Breast epithelium (tissue), 4 donors: Measurements from ENCODE around the gene EPN2. TPM values are rescaled to one million over a fixed set of nuclear protein-coding genes. Genes with fewer than 3 reads are reported as not detected.

ENCODE experiments used
- DNase-seq, 2 donors: peaks; one replicate each; pipeline ENCODE4 v3.0.0-alpha.2; 2019; ENCODE audit warnings: low spot score in 2 of 2
- H3K27ac ChIP-seq, 2 donors: fragments of 200-600 bp; sonication (generic) in 1 of 2; one replicate each; pipeline ENCODE4 v1.5.1; 2016 to 2019; ENCODE audit warnings: mild to moderate bottlenecking in 1 of 2
- H3K27me3 ChIP-seq, 2 donors: fragments of 200-600 bp; sonication (generic) in 1 of 2; one replicate each; pipeline versions ENCODE4 v1.5.1 to v1.6.0; 2017 to 2019; ENCODE audit warnings: control low read depth in 1 of 2, mild to moderate bottlenecking in 1 of 2
- H3K36me3 ChIP-seq: fragments of 200-600 bp; one replicate; pipeline ENCODE4 v1.5.1; 2019
- H3K4me1 ChIP-seq, 2 donors: fragments of 200-600 bp; sonication (generic); one replicate each; pipeline ENCODE4 v1.5.1; 2016 to 2019; ENCODE audit warnings: control low read depth in 1 of 2
- H3K4me3 ChIP-seq, 3 donors: fragments of 200-600 bp; sonication (generic); 1 replicate in 2 of 3; 2 replicates in 1 of 3; pipeline ENCODE4 v1.5.1; 2016 to 2019; ENCODE audit warnings: mild to moderate bottlenecking in 3 of 3, moderate library complexity in 2 of 3
- H3K9me3 ChIP-seq, 2 donors: fragments of 200-600 bp; sonication (generic) in 1 of 2; one replicate each; pipeline ENCODE4 v1.5.1; 2016 to 2019; ENCODE audit warnings: control low read depth in 1 of 2
- CTCF ChIP-seq, 3 donors: fragments of 450-650 bp; IDR thresholded peaks; one replicate each; pipeline ENCODE4 v1.5.1; 2016 to 2017; ENCODE audit warnings: antibody characterized with exemption in 3 of 3, mild to moderate bottlenecking in 3 of 3, moderate library complexity in 3 of 3
- POLR2A ChIP-seq: fragments of 450-650 bp; IDR thresholded peaks from one replicate; pipeline ENCODE4 v1.6.1; 2016; ENCODE audit warnings: antibody characterized with exemption, mild to moderate bottlenecking, moderate library complexity
- POLR2AphosphoS5 ChIP-seq, 3 donors: sonication (generic); formaldehyde crosslinking; IDR thresholded peaks; one replicate each; pipeline ENCODE4 v1.6.1; 2017; ENCODE audit warnings: antibody characterized with exemption in 3 of 3
- intact Hi-C: fragments of 100-400 bp; cut with DNase I; formaldehyde crosslinking; loops from one replicate; pipeline ENCODE4 v1.15.1; 2023; ENCODE audit warnings: low total_unique reads
- total RNA-seq, 3 donors: library from RNA; depleted of rRNA; stranded (reverse); fragments of >200 nt; gene quantifications; one replicate each; pipeline ENCODE4 v1.1.0, GENCODE V29; 2016

Gene EPN2
- total RNA-seq, 3 donors from 2014 or later: 26.6 to 36.7 (median 30.6) TPM

GRCh38 chr17:19341641-19342610 is 104.8 kb downstream of the EPN2 start:
- DNase-seq: peak in 1 of 2 donors; percentile 49
- TF ChIP-seq POLR2A (no peak), POLR2AphosphoS5 (IDR thresholded peaks at IDR 0.05) (no peak), CTCF (IDR thresholded peaks at IDR 0.05) (no peak)
- H3K4me3 ChIP-seq: no peak overlapping the region
- peaks cover 7 to 8% of the 10 kb centered on the region in 2 donors for H3K4me1 ChIP-seq
- intact Hi-C loops: no loop called here
- no peaks in the 10 kb centered on the region for H3K9me3 ChIP-seq
- no peaks in the 10 kb centered on the region for H3K27me3 ChIP-seq
- no peaks in the 10 kb centered on the region for H3K36me3 ChIP-seq
- H3K27ac ChIP-seq: peak overlapping the region; percentile 38 to 93

GRCh38 chr17:19342611-19343255 is 105.6 kb downstream of the EPN2 start:
- H3K4me1 ChIP-seq: peaks cover 6 to 11% of the 10 kb centered on the region in 2 donors
- intact Hi-C loops: no loop called here
- H3K36me3 ChIP-seq: no peaks in the 10 kb centered on the region
- no peak for TF ChIP-seq CTCF (IDR thresholded peaks at IDR 0.05)
- TF ChIP-seq POLR2AphosphoS5 (IDR thresholded peaks at IDR 0.05): no peak
- TF ChIP-seq POLR2A: no peak
- no peaks in the 10 kb centered on the region for H3K9me3 ChIP-seq
- no peak overlapping the region for H3K4me3 ChIP-seq
- DNase-seq: no peak
- H3K27ac ChIP-seq: peak overlapping the region; percentile 38 to 93
- H3K27me3 ChIP-seq: no peaks in the 10 kb centered on the region

GRCh38 chr17:19343256-19343630 is 106.1 kb downstream of the EPN2 start:
- no peak overlapping the region for H3K4me3 ChIP-seq
- no peaks in the 10 kb centered on the region for H3K36me3 ChIP-seq
- H3K27me3 ChIP-seq: no peaks in the 10 kb centered on the region
- TF ChIP-seq CTCF (IDR thresholded peaks at IDR 0.05) (no peak), POLR2AphosphoS5 (IDR thresholded peaks at IDR 0.05) (no peak), POLR2A (no peak)
- H3K27ac ChIP-seq: peak overlapping the region; percentile 38 to 93
- intact Hi-C loops: no loop called here
- DNase-seq: peak in 1 of 2 donors; percentile 45
- no peaks in the 10 kb centered on the region for H3K9me3 ChIP-seq
- H3K4me1 ChIP-seq: peaks cover under 1 to 11% of the 10 kb centered on the region in 2 donors

- DNase-seq: peak in 1 of 2 donors; percentile 47
- Histone ChIP-seq H3K27me3 (no peaks in the 10 kb centered on the region), H3K36me3 (no peaks in the 10 kb centered on the region), H3K4me1 (peaks cover 0 to 11% of the 10 kb centered on the region in 2 donors), H3K4me3 (no peak overlapping the region), H3K27ac (peak overlapping the region in 1 of 2 donors; percentile 93), H3K9me3 (no peaks in the 10 kb centered on the region)
- intact Hi-C loops: no loop called here
- TF ChIP-seq POLR2A (no peak), CTCF (IDR thresholded peaks at IDR 0.05) (no peak), POLR2AphosphoS5 (IDR thresholded peaks at IDR 0.05) (no peak)
Measured at GRCh38 chr17:19343671-19344151, 106.5 kb downstream of the EPN2 start.
